Smooth muscle cell of the brain vasculature (primary cell): ENCODE data around the gene GBP4.
A peak's percentile ranks its signal among the peaks of the same experiment; 100 is the strongest.
"Not testable (repeated sequence)": the region's sequence is repeated elsewhere in the genome, so short reads cannot be mapped to it uniquely, and the experiment has no call there.

Source experiments
- DNase-seq: peaks from one replicate; pipeline ENCODE4 v3.0.0-alpha.2; 2012; ENCODE audit warnings: low read depth, low spot score

Gene GBP4

DNA sequence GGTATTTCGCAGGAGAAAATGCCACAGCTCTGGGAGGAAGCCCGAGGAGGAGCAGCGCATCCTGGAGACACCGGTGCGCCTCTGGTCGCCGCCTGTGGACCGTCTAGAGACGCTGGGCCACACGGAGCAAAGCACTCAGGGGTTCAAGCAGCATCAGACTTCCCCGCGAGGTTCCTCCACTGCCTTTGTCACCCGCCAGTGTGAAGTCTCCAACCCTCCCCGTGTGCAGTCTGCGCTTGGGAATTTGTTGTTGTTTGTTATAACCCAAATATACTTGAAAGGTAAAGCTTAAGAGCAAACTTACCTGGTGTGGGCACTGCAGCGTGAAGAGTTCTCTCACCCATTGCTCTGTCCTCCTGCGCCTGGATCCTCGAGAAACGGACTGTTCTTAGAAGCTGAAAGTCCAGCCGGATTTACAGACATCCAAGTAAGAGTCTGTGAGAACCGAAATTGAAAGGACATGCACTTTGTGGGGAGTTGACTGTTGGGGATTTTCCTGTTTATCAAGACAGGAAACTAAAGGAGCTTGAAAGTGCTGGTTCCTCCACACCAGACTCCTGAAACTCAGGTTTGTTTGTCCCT is at the start of gene GBP4:
GBP4 (minus strand) TSS at position 452 of the 582 bp plus-strand sequence; CDS start at position 344, 108 bp downstream.
- peak; percentile 10 for DNase-seq

DNA sequence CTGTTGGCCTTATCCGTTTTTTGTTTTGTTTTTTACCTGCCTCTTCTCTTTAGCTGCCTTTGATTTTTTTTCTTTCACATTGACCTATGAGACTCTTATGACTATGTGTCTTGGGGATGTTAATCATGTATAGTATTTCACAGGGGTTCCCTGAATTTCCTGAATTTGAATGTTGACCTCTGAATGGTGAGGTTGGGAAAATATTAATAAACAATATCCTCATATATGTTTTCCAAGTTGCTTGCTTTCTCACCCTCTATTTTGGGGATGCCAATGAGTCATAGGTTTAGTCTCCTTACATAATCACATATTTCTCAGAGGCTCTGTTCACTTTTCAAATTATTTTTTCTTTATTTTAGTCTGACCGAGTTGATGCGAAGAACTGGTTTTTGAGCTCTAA is 44.3 kb upstream of the GBP4 start:
- DNase-seq, result no peak

GRCh38 chr1:89221341-89221740 is 22.6 kb upstream of the GBP4 start:
- DNase-seq, result no peak

GRCh38 chr1:89219851-89220250 is 21.1 kb upstream of the GBP4 start:
- not testable (repeated sequence) for DNase-seq

DNA sequence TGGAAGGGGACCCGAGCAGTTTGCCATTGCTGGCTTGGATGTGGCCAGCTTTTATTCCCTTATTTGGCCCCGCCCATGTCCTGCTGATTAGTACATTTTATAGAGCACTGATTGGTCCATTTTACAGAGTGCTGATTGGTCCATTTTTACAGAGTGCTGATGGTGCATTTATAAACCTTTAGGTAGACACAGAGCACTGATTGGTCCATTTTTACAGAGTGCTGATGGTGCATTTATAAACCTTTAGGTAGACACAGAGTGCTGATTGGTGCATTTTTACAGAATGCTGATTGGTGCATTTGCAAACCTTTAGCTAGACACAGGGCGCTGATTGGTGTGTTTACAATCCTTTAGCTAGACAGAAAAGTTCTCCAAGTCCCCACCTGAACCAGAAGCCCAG is 20.2 kb upstream of the GBP4 start:
- not testable (repeated sequence) for DNase-seq

DNA sequence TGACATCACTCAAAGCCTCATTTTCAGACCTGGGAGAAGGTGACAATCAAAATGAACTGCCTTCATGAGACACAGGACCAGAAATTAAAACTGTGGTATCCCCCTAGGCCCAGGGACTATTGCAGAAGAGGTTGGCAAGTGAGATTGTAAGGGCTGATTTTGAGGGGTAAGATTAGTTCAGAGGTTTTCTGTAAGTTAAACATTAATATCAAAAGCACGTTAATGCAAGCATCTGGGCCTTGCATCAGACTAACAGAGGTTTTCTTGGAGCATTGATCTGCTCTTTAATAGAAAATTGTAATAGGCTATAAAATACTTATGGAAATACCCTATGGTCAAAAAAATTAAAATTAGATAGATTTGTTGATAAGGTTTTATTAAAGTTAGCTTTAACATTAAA is 14.6 kb upstream of the GBP4 start:
- DNase-seq, result no peak

GRCh38 chr1:89211035-89211634 is 12.4 kb upstream of the GBP4 start:
- no peak for DNase-seq

- no peak for DNase-seq
Measured at GRCh38 chr1:89206373-89206772, 7.6 kb upstream of the GBP4 start.

- DNase-seq, result no peak
Measured at GRCh38 chr1:89203166-89203565, 4.4 kb upstream of the GBP4 start.

- DNase-seq, result no peak
Measured at GRCh38 chr1:89201106-89201794, 2.5 kb upstream of the GBP4 start.

- DNase-seq, result no peak
Measured at GRCh38 chr1:89200663-89201062, 1.9 kb upstream of the GBP4 start.

DNA sequence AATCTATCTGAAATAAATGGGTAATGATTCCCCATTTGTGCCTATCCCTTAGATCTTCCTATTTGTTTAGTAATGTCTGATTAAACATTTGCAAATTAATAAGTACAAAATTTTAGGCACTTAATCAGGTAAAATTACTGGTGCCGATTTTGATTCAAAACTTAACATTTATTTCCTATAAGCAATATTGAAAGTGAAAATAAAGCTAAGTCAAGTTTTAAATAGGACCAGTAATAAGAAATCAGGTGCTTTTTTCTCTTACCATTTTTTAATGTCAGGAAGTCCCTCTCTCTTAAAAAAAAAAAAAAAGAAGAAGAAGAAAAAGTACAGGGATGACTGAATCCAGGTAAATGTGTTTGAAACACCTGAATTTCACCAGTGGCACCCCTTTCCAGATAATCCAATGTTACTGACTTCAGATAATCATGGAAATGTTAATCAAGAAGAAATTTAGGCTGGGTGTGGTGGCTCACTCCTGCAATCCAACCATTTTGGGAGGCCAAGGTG is 836 bp upstream of the GBP4 start:
- no peak for DNase-seq

DNA sequence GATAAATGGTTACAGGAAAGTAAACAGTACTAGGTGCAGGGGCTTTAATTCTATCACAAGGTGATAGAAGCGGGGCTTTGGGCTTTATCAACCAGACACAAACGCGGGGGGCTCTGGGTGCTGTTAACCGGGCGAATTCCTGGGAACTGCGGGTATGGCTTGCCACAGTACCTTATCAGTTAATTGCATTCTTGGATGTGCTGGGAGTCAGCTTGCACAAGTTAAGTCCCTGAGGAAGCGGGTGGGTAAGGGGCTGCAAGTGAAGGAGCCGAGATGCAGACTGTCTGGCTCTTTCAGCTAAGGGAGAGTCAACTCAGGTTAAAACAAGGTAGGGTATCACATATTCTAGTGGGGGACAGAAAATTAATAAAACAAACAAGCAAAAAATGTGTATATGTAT is 661 bp downstream of the GBP4 start:
- DNase-seq, result no peak

DNA sequence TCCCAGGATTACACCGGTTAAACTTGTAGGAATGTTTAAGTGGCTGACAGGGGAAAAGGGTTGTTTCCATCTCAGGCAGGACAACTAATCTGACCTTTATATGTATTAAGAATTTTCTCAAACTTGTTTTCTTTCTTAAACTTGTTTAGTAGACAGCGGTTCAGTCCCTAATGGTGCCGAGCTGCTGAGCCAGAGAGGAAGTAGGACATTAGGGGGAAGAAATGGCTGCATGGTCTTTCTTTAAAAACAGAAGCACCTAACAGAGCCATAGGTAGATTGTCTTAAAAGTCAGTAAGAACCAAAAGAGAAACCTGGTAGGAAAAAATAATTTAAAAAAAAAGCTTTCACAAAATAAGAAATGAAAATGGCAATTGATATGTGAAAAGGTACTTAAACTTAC is 3.3 kb downstream of the GBP4 start:
- no peak for DNase-seq

- DNase-seq, result no peak
Measured at GRCh38 chr1:89191314-89191713, 7.4 kb downstream of the GBP4 start.

GRCh38 chr1:89190017-89190416 is 8.7 kb downstream of the GBP4 start:
- DNase-seq, result no peak

DNA sequence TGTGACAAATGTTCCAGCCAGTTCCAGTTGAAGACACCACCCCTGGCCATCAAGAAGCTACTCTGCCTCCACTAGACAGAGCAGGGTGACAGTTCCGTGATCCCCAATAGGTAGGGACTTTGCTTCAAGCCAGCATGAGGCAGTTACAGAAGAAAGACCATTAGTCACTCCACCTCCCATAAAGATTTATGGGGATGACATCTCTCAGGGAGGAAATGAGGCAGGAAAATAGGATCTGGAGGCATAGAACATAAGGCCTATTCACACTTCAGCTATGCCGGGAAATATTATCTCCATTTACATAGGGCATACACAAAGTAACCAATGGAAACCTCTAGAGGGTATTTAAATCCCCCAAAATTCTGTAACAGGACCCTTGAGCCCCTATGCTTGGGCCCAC is 19.4 kb downstream of the GBP4 start:
- no peak for DNase-seq

DNA sequence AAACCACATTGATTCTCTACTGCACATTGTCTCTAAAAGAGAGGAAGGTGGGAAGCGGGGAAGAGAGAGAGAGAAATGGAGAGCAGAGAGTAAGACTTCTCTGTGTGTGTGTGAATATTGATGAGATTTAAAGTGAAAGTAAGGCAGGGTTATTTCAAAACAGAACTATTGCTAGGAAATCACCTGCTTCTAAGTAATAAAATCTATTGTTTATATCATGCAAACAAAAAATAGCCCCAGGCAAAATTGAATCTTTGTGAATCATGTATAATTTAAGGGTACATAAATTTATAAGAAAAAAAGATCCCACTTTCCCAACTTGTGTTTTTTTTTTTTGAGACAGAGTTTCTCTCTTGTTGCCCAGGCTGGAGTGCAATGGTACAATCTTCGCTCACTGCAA is 21.8 kb downstream of the GBP4 start:
- DNase-seq, result no peak

- DNase-seq, result no peak
Measured at GRCh38 chr1:89175601-89176256, 23.0 kb downstream of the GBP4 start, which contains the start of gene GBP7. TSS of gene GBP7 (minus strand) at chr1:89176003. CDS start at chr1:89171935, 4,068 bp downstream.

GRCh38 chr1:89174491-89174890 is 24.3 kb downstream of the GBP4 start:
- no peak for DNase-seq

- DNase-seq, result no peak
Measured at GRCh38 chr1:89172468-89173143, 26.1 kb downstream of the GBP4 start.

DNA sequence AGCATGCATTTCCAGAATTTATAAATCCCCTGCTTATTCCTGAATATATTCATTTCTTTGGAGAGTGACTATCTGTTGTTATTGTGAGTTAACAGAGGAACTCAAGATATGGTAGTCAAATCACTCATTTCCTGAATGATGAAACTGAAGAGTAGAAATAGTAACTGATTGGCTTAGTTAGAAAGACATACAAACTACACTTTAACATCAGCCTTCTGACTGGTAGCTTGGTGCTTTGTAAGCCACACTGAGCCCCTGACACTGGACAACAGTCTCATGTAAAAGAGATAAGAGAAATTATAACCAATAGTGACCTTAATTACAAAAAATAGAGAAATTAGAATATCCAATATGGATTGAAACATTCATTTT is 27.7 kb downstream of the GBP4 start:
- no peak for DNase-seq
